GM19099 (cell line): ENCODE results near the gene PROKR2.

Experiments used
- POLR2A ChIP-seq: IDR thresholded peaks from 3 replicates; pipeline ENCODE4 v1.6.1; 2011; ENCODE audit warnings: low read depth; ENCODE audit not compliant: insufficient read length; ENCODE audit errors: extremely low read depth

Gene PROKR2

GRCh38 chr20:5316188-5317158, at the start of gene PROKR2:
TSS of gene PROKR2 (minus strand) at chr20:5316954. CDS start at chr20:5314369, 2,585 bp downstream.
- TF ChIP-seq POLR2A = no peak

GRCh38 chr20:5364997-5365597, 48.3 kb upstream of the PROKR2 start:
- TF ChIP-seq POLR2A = no peak

- no peak for TF ChIP-seq POLR2A
These were observed 47.5 kb upstream of the PROKR2 start for GRCh38 chr20:5364136-5364821.

- no peak for TF ChIP-seq POLR2A
These were observed 46.0 kb upstream of the PROKR2 start for GRCh38 chr20:5362771-5363170.

- TF ChIP-seq POLR2A = no peak
These were observed 44.4 kb upstream of the PROKR2 start for GRCh38 chr20:5361176-5361575.

GRCh38 chr20:5357946-5358345, 41.2 kb upstream of the PROKR2 start:
- no peak for TF ChIP-seq POLR2A

- no peak for TF ChIP-seq POLR2A
These were observed 40.2 kb upstream of the PROKR2 start for GRCh38 chr20:5356941-5357340.

- no peak for TF ChIP-seq POLR2A
These were observed 38.1 kb upstream of the PROKR2 start for GRCh38 chr20:5354901-5355300.

- no peak for TF ChIP-seq POLR2A
These were observed 37.1 kb upstream of the PROKR2 start for GRCh38 chr20:5353624-5354496.

- no peak for TF ChIP-seq POLR2A
These were observed 32.7 kb upstream of the PROKR2 start for GRCh38 chr20:5349448-5349847.

- TF ChIP-seq POLR2A = no peak
These were observed 25.3 kb upstream of the PROKR2 start for GRCh38 chr20:5342021-5342420.

- TF ChIP-seq POLR2A = no peak
These were observed 14.6 kb upstream of the PROKR2 start for GRCh38 chr20:5331340-5331739.

- TF ChIP-seq POLR2A = no peak
These were observed 11.5 kb upstream of the PROKR2 start for GRCh38 chr20:5328268-5328667.

GRCh38 chr20:5327356-5327755, 10.6 kb upstream of the PROKR2 start:
- TF ChIP-seq POLR2A = no peak

GRCh38 chr20:5315807-5316187, 957 bp downstream of the PROKR2 start:
- TF ChIP-seq POLR2A = no peak
